C4-2B (cell line): ENCODE measurements around the gene RAB40B.
A peak's percentile ranks its signal among the peaks of the same experiment; 100 is the strongest.

Source experiments
- ZFX ChIP-seq: fragments of 450-650 bp; IDR thresholded peaks from 2 replicates; pipeline ENCODE4 v1.6.1; 2017
- TF ChIP-seq, protein P1 (sequence below): fragments of 450-650 bp; conservative IDR thresholded peaks from 2 replicates; pipeline ENCODE4 v1.5.1; 2017; ENCODE audit warnings: mild to moderate bottlenecking

DNA sequence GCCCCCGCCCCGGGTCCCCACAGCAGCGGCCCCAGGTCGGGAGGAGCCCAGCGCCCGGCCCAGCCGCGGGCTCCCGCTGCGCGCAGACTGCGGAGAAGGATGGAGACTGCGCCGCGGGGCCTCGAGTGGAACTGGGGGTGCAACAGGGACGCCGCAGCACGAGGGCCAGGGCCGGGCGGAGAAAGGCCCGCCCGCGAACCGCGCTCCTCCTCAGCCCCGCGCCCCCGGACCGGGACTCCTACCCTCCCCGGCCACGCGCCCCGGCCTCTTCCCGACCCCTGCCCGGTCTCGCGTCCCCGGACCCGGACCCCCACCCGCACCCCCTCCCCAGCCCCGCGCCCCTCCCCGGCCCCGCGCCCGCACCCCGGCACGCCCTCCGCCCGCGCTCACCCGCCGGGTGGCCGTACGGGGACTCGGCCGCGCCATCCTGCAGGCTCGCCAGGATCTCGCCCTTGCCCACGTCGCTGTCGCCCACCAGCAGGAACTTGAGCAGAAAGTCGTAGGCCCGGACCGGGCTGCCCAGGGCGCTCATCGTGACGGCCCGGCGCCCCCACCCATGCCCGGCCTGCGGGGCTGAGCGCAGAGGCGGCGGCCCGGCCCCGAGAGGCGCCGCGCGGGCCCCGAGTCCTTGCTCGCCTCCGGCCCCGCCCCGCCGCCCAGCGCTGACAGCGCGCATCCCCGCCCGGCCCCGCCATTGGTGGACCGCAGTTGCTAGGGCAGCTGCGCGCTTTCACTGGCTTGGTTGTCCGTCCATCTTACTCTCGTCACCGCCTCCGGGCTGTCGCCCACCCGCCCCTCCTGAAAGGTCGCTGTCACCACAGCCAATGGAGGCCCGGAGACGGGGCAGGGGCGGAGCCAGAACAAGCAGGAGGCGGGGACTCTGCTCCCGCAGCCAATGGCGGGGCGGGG is at the start of gene RAB40B:
- TF ChIP-seq, protein P1, sequence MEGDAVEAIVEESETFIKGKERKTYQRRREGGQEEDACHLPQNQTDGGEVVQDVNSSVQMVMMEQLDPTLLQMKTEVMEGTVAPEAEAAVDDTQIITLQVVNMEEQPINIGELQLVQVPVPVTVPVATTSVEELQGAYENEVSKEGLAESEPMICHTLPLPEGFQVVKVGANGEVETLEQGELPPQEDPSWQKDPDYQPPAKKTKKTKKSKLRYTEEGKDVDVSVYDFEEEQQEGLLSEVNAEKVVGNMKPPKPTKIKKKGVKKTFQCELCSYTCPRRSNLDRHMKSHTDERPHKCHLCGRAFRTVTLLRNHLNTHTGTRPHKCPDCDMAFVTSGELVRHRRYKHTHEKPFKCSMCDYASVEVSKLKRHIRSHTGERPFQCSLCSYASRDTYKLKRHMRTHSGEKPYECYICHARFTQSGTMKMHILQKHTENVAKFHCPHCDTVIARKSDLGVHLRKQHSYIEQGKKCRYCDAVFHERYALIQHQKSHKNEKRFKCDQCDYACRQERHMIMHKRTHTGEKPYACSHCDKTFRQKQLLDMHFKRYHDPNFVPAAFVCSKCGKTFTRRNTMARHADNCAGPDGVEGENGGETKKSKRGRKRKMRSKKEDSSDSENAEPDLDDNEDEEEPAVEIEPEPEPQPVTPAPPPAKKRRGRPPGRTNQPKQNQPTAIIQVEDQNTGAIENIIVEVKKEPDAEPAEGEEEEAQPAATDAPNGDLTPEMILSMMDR, result no peak
- TF ChIP-seq ZFX, result peak; percentile 77; the same call in 1 of the 2 replicates
